Stimulated activated CD8-positive, alpha-beta memory T cell treated with anti-CD3 and anti-CD28 coated beads, Interleukin-2, amount 100 ng/mL, for 48 hours (primary cell): ENCODE data around the gene LOC101059915.
A peak's percentile ranks its signal among the peaks of the same experiment; 100 is the strongest.

ENCODE experiments used
- DNase-seq, 2 donors: peaks; one replicate each; pipeline ENCODE4 v3.0.0-alpha.2; 2020; ENCODE audit warnings: low read depth in 2 of 2

Gene LOC101059915

GRCh38 chrX:71667328-71668247, at the start of gene LOC101059915:
Gene LOC101059915, plus strand, starts transcription at chrX:71667546.
- no peak for DNase-seq

GRCh38 chrX:71617742-71618141, 49.6 kb upstream of the LOC101059915 start:
- no peak for DNase-seq

GRCh38 chrX:71618303-71618721, 49.0 kb upstream of the LOC101059915 start, which contains the start of gene CXCR3:
Gene CXCR3, minus strand, starts transcription at chrX:71618511. Its CDS starts 62 bp downstream, at chrX:71618449.
- peak; percentile 61 to 72 for DNase-seq

DNA sequence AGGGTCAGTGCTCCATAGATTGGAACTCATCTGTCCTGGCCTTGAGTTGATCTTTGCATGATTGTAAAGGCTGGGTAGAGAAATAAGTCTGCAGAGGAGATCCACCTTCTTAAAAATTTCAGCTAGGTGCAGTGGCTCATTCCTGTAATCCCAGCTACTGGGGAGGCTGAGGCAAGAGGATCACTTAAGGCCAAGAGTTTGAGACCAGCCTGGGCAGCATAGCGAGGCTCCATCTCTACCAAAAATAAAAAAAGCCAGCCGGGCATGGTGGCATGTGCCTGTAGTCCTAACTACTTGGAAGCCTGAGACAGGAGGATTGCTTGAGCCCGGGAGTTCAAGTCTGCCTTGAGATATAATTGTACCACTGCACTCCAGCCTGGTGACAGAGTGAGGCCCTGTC, 48.6 kb upstream of the LOC101059915 start:
- no peak for DNase-seq

GRCh38 chrX:71619193-71619592, 48.2 kb upstream of the LOC101059915 start:
- DNase-seq: no peak

- DNase-seq: no peak
These were observed 47.4 kb upstream of the LOC101059915 start for GRCh38 chrX:71619986-71620385.

- DNase-seq: no peak
These were observed 45.7 kb upstream of the LOC101059915 start for GRCh38 chrX:71621603-71622002.

DNA sequence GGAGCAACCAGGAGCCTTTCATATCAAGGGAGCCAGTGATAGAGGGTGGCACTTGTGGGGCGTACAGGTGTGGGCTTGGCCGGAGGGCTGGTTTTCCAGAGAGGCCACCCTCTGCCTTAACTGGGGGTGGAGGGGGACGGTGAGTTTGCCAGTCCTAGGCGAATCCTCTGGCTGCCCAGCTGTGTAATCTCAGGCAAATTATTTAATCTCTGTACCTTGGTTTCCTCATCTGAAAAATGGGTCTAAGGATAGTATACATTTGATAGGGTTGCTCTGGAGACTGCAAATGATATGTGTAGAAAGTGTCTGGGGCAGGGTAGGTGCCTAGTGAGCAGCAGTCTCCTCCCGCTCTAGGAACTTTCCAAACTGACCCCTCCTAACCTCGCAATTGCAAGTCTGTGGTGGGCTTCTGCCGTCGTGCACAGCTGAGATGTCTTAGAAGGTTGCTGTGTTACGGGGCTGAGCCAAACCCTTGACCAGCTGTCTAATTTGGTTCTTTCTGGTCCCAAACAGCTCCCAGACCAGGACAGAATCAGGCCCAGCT, 45.2 kb upstream of the LOC101059915 start:
- no peak for DNase-seq

DNA sequence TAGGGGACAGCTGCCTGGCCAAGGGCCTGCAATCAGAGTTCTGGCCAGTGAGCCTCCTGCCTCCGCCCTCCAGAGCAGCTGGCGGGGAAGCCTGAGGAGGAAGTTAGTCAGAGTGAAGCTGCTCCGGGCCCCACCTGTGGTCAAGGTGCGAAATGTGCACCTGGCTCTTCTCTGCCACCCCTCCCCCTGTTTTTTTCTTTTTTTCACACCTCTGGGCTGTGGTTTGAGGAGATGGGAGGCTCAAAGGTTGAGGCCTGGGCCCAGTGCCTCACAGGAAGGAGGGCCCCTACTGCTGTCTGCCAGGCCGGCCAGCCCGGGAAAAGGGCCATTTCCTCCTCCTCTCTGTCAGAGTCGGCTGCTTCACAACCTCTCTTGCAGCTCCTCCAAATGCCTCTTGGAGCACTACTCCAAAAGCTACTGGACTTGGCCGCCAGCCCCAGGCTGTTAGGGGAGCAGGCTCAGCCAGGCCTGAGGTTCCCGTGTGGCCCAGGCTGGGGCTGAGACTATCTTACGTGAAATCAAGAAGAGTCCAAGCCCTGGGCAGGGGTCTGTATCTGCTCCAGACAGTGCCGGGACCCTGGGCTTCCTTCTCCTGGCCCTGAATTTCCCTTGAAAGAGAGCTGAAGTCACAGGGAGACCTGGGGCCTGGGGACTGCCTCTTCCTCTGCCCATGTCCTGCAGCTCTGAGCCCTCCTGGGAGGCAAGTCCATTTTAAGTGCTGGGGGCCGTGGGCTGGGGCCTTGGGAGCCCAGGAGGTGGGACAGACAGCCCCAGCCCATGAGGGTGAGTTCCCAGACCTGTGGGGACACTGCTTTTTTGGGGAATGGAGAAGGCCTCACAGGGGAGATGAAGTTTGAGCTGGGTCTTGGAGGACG, 44.5 kb upstream of the LOC101059915 start:
- no peak for DNase-seq

DNA sequence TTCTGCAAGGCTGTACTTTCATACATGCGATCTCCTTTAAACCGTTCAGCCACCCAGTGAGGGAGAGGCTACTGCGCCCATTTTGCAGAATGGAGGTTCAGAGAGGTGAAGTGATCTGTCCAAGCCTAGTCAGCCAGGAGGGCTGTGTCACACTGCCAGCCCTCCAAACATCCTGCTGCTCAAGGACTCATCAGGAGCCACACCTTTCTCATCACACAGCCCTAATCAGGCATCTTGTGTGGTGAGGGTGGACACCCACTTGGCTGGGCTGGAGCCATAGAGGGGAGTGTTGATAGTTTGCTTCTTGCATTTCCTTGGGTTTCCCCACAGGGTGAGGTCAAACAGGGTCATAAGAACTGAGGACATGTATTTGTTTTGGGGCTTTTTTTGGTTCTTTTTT, 43.6 kb upstream of the LOC101059915 start:
- DNase-seq: no peak

DNA sequence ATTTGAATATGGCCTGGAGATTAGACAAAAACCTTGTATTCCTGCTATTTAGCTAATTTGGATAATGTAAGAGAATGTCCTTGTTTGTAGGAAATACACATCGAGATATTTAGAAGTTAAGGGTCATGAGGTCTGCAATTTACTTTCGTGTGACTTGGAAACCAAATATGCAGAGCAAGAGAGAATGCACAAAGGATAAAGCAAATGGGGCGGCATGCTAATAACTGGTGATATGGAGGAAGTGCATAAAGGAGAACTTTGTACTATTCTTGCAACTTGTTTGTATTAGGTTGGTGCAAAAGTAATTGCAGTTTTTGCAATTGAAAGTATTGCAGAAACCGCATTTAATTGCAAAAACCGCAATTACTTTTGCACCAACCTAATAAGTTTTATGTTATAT, 41.9 kb upstream of the LOC101059915 start:
- DNase-seq: no peak

DNA sequence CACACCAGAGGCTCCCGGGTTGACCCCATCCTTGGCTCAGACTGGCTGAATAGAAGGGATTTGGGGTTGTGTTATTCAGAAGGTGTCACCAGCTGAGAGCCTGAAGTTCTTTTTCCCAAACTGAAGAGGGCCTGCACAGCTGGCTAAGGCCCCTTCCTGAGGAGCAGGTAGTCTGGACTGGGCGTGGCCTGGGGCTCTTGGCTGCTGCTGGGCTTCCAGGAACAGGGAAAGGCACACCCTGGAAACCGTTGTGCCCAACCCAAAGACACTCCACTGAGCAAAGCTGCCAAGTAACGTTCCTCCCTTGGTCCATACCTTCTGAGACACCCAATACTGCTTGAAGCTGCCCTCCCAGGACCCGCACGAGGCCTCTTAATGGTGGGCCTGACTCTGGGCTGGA, 40.8 kb upstream of the LOC101059915 start:
- DNase-seq: no peak

DNA sequence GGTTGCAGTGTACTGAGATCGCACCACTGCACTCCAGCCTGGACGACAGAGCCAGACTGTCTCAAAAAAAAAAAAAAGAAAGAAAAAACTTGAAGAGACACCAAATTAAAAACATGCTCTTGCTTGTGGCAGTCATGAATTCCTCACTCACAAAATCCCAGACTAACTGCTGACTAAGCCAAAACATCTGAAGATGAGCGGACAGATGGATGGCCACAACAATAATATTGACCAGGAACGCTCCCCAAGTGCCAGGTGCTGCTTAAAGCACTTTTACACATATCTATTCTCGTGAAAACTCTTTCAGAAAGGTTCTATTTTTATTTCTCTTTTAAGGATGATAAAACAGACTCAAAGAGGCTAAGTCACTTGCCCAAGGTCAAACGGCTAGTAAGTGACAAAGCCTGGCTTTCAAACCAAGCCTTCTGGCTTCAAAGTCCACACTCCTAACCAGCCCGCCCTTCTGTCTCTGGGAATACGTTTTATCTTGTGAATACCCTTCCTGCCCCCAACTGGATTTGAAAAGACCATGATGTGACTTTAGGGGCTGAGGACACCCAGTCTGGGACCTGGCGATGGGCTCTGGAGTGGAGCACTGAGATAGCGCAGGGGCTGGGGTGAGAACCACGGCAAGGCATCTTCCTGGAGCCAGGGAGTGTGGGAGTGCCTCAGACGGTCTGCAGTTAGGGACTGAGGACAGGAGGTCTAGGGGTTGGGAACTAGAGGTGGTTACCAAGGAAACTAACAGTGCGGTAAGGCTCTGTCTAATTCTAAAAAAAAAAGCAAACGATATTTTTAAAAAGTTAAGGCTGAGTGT, 39.5 kb upstream of the LOC101059915 start:
- DNase-seq: no peak

GRCh38 chrX:71629467-71629866, 37.9 kb upstream of the LOC101059915 start:
- DNase-seq: no peak

DNA sequence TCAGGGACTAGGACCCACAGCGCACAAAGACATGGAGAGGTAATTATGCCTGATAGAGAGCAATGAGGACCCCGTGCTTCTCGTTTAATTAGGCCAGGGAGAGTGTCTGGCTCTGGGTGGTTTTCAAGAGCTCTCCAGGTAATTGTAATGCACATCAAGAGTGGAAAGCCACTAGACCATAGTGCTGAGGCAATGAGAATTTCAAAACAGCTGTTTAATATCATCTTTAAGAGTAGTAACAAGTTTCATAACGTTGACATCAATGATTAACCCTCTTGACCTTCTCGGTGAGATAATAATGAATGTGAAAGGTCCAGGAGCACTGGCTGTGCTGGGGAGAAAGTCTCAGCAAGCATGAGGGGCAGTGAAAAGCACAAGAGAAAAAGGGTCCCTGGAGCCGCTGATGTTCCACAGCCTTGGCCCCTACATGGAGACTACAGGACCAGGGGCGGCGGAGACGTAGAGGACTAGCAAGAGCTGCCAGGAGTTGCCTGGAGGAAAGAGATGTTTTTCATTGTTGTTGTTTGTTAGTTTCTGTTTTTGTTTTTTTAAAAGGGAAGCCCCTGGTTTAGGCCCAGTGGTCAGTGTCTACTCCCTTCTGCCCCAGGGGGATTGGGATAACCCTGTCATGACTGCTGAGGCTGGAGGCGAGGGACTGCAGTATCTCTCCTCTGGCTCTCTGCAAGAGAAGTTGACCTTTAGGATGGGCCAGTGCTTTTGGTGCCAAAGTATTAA, 34.3 kb upstream of the LOC101059915 start:
- no peak for DNase-seq

GRCh38 chrX:71634366-71634765, 33.0 kb upstream of the LOC101059915 start:
- no peak for DNase-seq

DNA sequence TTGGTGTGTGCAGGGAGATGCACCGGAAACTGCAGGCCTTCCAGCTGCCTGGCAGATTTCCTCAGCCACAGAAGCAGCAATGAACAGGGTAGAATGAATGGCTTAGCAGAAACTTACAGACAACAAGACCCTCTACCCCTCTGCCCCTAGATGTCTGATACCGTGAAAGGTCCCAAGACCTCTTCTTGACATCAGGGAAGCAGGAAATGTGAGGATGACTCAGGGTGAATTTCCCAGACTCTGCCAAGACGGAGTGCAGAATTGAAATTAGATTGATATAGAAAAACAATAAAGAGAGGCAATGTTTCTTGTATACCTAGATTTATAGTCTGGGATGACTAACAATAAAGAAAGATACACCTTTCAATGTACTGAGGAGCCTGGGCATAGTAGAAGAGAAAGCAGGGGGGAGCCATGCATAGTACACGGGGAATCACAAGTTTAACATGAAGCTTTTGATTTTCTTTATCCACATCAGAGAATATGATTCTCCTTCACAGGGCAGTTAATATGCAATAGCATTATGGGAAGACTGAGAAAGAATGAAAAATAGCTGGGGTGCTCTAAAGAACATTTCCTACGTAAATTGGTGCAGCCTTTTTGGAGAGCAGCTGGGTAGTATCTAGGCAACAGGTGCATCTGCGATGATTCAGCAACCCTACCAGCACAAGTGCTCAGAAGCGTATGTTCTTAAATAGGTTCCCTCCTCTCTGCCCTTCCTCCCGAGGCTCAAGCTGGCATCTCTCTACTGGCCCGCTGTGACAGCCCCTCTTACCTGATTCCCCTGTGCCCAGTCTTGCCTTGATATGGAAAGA, 30.7 kb upstream of the LOC101059915 start:
- DNase-seq: no peak

GRCh38 chrX:71637253-71637618, 30.1 kb upstream of the LOC101059915 start:
- no peak for DNase-seq

DNA sequence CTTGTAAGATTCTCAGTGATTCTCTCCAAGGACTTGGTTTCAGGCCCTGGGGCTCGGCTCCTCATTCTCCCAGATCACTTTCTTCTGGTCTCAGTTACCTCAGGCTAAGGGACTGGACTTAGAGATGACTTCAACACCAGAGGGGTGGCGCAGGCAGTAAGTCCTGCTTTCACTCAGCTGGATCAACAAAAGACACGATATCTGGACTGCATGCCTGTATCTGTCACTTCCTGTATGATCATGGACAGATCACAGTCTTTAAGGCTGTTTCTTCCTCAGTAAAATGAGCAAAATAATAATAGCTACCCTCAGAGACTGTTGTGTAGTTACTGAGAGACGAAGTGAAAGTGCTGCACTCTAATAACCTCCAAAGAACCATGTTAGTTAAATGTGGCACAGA, 29.5 kb upstream of the LOC101059915 start:
- DNase-seq: no peak

DNA sequence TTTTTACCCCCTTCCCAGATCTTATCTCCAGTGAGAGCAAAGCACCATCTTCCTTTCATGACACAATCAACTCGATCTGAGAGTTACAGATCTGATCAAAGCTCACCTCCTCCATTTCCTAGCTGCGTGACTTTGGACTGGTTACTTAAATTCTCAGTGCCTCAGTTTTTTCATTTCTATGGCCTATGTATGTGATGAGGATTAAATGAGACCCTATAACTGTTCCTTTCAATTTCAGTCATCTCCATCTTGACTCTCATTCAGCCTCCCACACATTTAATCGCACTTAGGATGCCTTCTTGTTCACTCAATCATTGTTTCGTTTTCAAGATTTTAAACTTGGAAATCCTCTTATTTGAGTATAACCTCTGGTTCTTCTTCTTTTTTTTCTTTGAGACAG, 28.9 kb upstream of the LOC101059915 start:
- no peak for DNase-seq
